Measurements from ENCODE around the gene ABCB10. TPM values are rescaled to one million over a fixed set of nuclear protein-coding genes. Genes with fewer than 3 reads are reported as not detected.

Gene ABCB10
- total RNA-seq, 4 donors from 2014 or later, result 13.4 to 20.7 (median 17.6) TPM

DNA sequence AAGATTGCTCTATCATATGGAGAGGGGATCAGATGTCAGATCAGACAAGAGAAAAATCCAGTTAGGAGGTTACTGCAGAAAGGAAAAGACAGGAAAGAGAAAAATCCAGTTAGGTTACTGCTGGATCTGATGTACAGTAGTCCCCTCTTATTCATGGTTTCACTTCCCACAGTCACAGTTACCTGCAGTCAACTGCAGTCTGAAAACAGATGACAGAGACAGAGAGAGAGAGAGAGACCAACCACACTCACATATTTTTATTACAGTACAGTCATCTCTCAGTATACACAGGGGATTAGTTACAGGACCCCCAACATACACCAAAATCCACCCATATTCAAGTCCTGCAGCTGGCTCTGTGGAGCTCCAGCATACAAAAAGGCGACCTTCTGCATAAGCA lies 79.7 kb downstream of the ABCB10 start:
- TF ChIP-seq, protein P1, sequence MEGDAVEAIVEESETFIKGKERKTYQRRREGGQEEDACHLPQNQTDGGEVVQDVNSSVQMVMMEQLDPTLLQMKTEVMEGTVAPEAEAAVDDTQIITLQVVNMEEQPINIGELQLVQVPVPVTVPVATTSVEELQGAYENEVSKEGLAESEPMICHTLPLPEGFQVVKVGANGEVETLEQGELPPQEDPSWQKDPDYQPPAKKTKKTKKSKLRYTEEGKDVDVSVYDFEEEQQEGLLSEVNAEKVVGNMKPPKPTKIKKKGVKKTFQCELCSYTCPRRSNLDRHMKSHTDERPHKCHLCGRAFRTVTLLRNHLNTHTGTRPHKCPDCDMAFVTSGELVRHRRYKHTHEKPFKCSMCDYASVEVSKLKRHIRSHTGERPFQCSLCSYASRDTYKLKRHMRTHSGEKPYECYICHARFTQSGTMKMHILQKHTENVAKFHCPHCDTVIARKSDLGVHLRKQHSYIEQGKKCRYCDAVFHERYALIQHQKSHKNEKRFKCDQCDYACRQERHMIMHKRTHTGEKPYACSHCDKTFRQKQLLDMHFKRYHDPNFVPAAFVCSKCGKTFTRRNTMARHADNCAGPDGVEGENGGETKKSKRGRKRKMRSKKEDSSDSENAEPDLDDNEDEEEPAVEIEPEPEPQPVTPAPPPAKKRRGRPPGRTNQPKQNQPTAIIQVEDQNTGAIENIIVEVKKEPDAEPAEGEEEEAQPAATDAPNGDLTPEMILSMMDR (IDR thresholded peaks at IDR 0.05; ENCODE audit: low read depth), result no peak

DNA sequence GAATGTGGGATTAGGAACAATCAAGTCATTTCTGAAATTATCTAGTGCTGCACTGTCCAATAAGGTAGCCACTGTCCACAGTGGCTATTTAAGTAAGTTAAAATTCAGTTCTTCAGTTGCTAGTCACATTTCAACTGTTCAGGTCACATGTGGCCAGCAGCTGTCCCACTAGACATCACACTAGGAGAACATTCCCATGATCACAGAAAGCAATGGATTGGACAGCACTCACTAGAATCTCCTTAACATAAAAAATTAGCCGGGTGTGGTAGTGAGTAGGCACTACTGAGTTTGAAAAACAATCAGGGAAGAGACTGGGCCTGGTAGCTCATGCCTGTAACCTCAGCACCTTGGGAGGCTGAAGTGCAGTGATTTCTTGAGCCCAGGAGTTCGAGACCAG lies 84.0 kb downstream of the ABCB10 start:
- TF ChIP-seq, protein P1 (IDR thresholded peaks at IDR 0.05; ENCODE audit: low read depth), result no peak

DNA sequence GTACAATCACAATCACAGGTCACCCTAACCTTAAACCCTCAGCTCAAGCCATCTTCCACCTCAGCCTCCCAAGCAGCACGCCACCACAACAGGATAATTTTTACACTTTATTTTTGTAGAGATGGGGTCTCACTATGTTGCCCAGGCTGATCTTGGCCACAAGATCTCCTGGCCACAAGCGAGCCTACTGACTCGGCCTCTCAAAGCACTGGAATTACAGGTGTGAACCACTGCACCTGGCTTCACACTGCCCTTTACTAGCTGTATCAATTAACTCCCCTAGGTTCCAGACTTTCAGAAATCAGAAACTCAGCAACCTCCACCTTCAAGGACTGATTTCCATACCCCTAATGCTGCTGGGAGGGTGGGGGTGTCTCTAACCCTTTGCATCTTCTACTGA lies 87.3 kb downstream of the ABCB10 start:
- TF ChIP-seq, protein P1 (IDR thresholded peaks at IDR 0.05; ENCODE audit: low read depth), result no peak

DNA sequence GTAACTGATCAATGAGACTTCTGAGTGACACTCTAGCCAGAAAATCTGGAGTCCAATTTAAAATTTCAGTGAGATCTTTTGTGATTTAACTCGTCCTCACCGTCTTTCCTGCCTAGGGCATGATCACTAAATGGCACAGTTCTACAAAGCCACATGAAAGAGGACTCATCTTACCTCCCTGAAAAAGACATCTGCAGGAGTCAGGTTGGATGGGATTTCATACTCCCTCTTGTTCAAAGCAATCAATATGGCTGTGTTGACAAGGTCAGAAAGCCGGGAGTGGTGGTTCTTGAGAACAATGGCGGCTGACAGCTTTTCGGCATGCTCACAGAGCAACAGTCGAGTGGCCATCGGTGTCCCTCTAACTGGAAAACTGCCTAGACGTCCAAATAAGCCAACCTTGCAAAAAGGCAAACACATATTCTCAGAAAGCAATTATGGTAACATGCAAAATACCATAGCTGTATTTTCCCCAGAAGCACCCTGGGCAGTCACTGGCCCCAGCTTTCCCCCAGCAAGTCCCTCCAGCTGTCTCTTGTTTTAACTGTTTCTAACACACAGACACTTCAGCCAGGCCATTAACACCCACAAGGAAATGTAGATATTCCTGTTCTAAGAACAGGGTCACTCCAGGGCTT lies 88.0 kb downstream of the ABCB10 start:
- TF ChIP-seq, protein P1 (IDR thresholded peaks at IDR 0.05; ENCODE audit: low read depth), result no peak

DNA sequence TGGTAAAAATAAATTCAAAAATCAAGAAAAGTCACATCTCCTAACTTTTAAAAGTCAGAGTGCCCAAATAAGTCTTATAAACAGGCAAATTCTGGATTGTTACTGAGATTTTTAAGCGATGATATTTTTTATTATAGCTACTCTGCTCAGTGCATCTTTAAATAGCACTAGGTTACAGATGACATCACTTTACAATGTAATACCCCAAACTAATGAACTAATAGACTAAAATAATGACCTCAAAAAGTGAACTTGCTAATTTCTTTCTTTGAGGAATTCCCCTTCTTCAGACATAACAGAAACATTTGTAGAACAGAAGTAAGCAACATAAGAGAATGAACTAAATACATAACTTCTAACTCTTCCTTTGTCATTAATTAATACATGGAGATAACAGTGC lies 91.6 kb downstream of the ABCB10 start:
- TF ChIP-seq, protein P1 (IDR thresholded peaks at IDR 0.05; ENCODE audit: low read depth), result no peak

Small RNAs within 50 kb of the gene (small RNA-seq; reads per million reads assigned to genes)
- gene HMGN2P19 (not detected), gene RNA5SP78 (not detected), gene RNU4-21P (not detected)

Other genes with a start within 250 kb of the ABCB10 start
- 10 to 100 TPM in 1 of 4 donors, 1 to 10 TPM in 3; 5.4 to 15.6 (median 7.1) TPM for gene CCSAP, start 215.7 kb downstream of the ABCB10 start, total RNA-seq
- not detected for gene ACTA1, start 124.6 kb downstream of the ABCB10 start, total RNA-seq
- 10 to 100 TPM; 22.6 to 52.5 (median 25.8) TPM for gene NUP133, start 50.4 kb downstream of the ABCB10 start, total RNA-seq
- gene TAF5L, start 67.4 kb upstream of the ABCB10 start, total RNA-seq, result 10 to 100 TPM; 11.9 to 19.9 (median 18.9) TPM
- gene URB2, start 67.5 kb upstream of the ABCB10 start, total RNA-seq, result 10 to 100 TPM in 2 of 4 donors, 1 to 10 TPM in 2; 5.8 to 13.7 (median 9.5) TPM

Measured in subcutaneous adipose tissue (tissue), 4 donors.